GM18505 (cell line): Measurements from ENCODE around the gene ERBB4.

Experiments
- ATAC-seq: cut with Tn5 transposase; IDR thresholded peaks from one replicate; pipeline ENCODE4 v1.9.1; 2021; ENCODE audit not compliant: unreplicated experiment
- POLR2A ChIP-seq: IDR thresholded peaks from 4 replicates; pipeline ENCODE4 v1.6.1; 2011; ENCODE audit warnings: borderline replicate concordance; ENCODE audit not compliant: insufficient read depth, insufficient read length; ENCODE audit errors: extremely low read depth

ERBB4 gene

DNA sequence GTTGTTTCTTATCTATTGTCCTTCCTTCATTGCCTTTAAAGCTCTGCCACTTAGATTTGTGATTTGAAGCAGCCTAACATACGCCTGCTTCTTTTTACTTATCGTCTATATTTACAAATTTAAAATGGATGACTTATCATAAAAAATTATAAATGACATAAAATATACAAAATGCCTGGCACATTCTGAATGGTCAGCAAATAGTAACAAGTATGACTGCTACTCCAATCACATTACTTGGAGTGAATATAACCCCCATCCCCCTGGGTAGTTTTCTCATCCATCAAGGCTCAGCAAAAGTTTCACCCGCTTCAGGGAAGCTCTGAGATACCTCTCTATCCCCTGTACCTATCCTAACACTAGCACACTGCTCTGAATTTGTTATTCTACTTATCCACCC, 708.9 kb downstream of the ERBB4 start:
- no peak for ATAC-seq

DNA sequence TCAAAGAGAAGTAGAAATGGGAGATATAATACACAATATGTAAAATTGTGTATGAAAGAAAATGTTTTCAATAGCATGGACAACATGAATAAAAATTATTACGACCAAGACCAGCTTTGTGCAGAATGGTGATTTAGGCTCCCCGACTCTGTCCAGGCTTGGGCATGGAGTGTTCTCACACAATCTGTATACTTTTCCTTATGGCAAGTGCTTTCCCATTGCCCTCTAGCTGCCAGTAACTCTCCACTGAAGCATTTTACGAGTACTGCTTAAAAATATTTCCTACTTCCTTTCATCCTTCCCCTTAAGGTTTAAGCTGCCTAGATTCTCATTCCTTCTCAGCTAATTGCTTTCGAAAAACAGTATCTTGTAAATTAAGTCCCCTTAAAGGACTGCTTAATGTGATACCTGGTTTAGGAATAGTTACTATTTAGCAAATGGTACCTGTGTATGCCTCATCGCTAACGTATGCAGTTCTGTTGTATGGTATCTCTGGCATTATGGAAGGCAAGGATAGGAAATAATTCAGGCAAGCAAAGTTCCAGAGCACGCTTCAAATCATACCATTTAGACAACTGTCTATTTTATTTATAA, 714.6 kb downstream of the ERBB4 start:
- ATAC-seq: no peak
- no peak for TF ChIP-seq POLR2A

More for the DNA sequence above, 708.9 kb downstream of the ERBB4 start:
- TF ChIP-seq POLR2A: no peak

- ATAC-seq: no peak
- no peak for TF ChIP-seq POLR2A
These were observed 715.8 kb downstream of the ERBB4 start for GRCh38 chr2:211822686-211823335.

- no peak for TF ChIP-seq POLR2A
- no peak for ATAC-seq
These were observed 721.8 kb downstream of the ERBB4 start for GRCh38 chr2:211816754-211817153.

GRCh38 chr2:211812587-211812986, 726.0 kb downstream of the ERBB4 start:
- no peak for TF ChIP-seq POLR2A
- no peak for ATAC-seq

- ATAC-seq: no peak
- TF ChIP-seq POLR2A: no peak
These were observed 735.9 kb downstream of the ERBB4 start for GRCh38 chr2:211802666-211803065.

DNA sequence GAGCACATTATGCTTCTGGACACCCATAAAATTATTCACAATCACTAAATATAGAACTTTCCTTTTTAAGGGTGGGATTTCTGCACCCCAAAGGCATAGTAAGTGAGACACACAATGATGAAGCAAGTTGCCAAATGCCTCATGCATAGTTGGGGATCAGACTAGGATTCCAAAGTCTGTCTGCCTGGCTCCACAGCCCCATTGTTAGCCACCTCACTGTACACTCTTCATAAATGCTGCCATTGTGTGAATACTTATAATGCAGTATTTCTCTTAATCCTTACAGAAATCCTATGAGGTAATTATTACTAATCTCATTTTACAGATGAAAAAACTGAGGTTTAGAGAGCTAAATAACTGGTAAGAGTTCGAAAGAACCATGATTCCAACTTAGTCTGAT, 738.6 kb downstream of the ERBB4 start:
- ATAC-seq: no peak
- TF ChIP-seq POLR2A: no peak

DNA sequence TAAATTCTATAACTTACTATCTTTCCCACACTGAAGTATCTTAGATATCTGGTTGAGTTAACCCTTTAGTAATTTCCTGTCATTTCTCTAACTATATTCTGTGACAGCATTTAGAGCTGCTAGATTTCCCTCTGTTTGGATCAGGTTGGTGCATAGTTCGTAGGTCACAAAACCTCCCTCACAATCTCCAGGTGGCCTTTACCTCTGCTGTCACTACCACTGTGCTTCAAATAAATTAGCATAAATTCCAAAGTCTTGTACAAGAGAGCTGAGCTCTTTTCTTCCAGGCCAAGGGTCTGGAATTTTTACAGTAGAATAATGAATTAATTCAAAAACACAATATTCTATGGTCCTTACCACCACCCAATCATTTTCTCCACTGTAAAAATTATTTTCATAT, 739.7 kb downstream of the ERBB4 start:
- TF ChIP-seq POLR2A: no peak
- no peak for ATAC-seq

DNA sequence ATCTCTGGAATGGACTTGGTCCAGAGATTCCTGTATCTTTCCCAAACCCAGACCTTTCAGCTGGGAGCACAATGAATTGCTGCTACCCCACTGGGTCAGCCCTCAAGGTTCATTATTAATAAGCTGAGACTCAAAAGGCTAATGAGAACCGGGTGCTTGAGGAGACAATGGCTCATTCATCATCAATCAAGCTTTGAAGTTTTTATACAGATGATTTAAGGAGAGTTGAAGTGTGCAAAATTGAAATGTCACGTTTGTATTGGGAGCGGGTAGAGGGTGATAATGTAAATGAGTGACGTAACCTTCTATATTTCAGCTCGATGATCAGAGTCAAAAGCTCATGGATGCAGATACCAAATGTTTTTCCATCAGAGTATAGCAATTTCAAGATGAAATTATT, 744.9 kb downstream of the ERBB4 start:
- no peak for TF ChIP-seq POLR2A
- no peak for ATAC-seq

DNA sequence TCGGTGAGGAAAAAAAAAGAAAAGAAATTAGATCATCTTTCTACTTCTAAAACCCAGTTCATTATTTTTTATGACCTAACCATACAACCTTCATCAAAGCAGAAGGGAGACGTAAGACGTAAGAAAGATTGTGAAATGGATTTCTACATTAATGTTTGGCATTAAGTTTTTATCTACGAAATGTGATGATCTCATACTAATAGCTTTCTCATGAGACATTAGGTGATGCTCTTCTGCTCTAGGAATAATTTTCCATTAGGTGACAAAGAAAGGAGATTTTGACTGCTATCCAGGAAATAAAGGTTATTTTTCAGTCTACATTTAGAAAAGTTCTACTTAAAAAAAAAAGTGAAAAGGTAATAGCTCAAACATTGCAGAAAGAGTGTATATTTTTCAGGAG, 748.6 kb downstream of the ERBB4 start:
- TF ChIP-seq POLR2A: no peak
- no peak for ATAC-seq

DNA sequence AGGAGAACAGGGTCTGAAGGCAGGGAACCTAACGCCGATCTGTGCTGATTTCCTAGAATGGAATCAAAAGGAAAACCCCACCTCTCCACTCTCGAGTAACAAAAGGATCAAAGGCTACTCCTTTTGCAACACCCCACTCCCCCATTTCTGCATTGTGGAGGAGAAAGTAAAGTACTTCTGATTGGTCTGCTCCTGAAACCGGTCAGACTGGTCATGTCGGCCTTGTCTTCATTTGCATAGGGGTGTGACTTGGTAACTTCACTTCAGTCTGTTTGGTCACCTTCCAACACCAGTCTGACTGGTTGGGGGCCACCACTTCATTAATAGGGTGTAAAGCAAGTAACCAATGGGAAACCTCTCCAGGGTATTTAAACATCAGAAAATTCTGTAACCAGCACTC, 771.9 kb downstream of the ERBB4 start:
- ATAC-seq: no peak
- TF ChIP-seq POLR2A: no peak

DNA sequence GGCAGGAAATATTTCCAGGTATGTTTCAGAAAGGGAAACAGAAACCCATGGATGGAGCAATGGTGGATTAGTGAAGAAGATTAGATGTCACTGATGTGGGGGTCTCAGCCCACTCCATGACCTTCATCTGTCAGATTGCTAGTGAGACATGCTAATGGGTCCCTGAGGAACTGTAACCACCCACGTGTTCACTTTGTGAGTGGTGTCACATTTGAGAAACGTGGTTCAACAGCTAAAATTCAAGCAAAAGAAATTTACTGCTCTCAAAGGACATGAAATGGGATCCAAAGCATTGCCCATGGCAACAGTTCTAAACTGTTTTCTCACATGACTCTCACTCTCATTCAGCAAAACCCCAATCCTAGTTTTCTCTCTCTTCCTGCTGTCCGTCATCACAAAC, 776.1 kb downstream of the ERBB4 start:
- no peak for TF ChIP-seq POLR2A
- ATAC-seq: no peak

- TF ChIP-seq POLR2A: no peak
These were observed 778.5 kb downstream of the ERBB4 start for GRCh38 chr2:211760103-211760502.

GRCh38 chr2:211756266-211756665, 782.3 kb downstream of the ERBB4 start:
- ATAC-seq: no peak

More at GRCh38 chr2:211760103-211760502, 778.5 kb downstream of the ERBB4 start:
- ATAC-seq: no peak

More at GRCh38 chr2:211756266-211756665, 782.3 kb downstream of the ERBB4 start:
- no peak for TF ChIP-seq POLR2A
